CD14-positive monocyte (primary cell): ENCODE results near the gene DHRS3. TPM values are rescaled to one million over a fixed set of nuclear protein-coding genes. Genes with fewer than 3 reads are reported as not detected.

Experiments used
- DNase-seq, 3 donors: peaks; one replicate each; pipeline ENCODE4 v3.0.0-alpha.2; 2011 to 2022
- H2AFZ ChIP-seq: 2 replicates; pipeline ENCODE4 v1.6.0; 2012; ENCODE audit warnings: mild to moderate bottlenecking, low read depth, low read length, inconsistent platforms; ENCODE audit not compliant: insufficient read depth, poor library complexity, severe bottlenecking
- H3K27ac ChIP-seq, 2 donors: 1 replicate in 1 of 2; 2 replicates in 1 of 2; pipeline ENCODE4 v1.5.1; 2012 to 2013; ENCODE audit warnings: low read length in 2 of 2, control low read depth in 1 of 2, inconsistent platforms in 1 of 2, low read depth in 1 of 2, mild to moderate bottlenecking in 1 of 2
- H3K27me3 ChIP-seq, 2 donors: one replicate each; pipeline versions ENCODE4 v1.6.0 to v1.6.1; 2011 to 2013; ENCODE audit warnings: low read length in 2 of 2; ENCODE audit not compliant: control insufficient read depth in 2 of 2, insufficient read depth in 2 of 2
- H3K36me3 ChIP-seq, 2 donors: replicated peaks in 1 of 2; 1 replicate in 1 of 2; 2 replicates in 1 of 2; pipeline versions ENCODE4 v1.5.1 to v1.6.1; 2012 to 2013; ENCODE audit warnings: low read length in 2 of 2, control low read depth in 1 of 2, inconsistent platforms in 1 of 2, mild to moderate bottlenecking in 1 of 2; ENCODE audit not compliant: insufficient read depth in 2 of 2, control insufficient read depth in 1 of 2
- H3K4me1 ChIP-seq, 2 donors: 1 replicate in 1 of 2; 2 replicates in 1 of 2; pipeline versions ENCODE4 v1.5.1 to v1.6.1; 2012 to 2013; ENCODE audit warnings: low read length in 2 of 2, control low read depth in 1 of 2, inconsistent platforms in 1 of 2, mild to moderate bottlenecking in 1 of 2, moderate library complexity in 1 of 2; ENCODE audit not compliant: insufficient read depth in 2 of 2, control insufficient read depth in 1 of 2
- H3K4me2 ChIP-seq: replicated peaks from 2 replicates; pipeline ENCODE3; 2012; ENCODE audit warnings: low read length, moderate library complexity, mild to moderate bottlenecking; ENCODE audit not compliant: poor library complexity, severe bottlenecking; ENCODE audit errors: extremely low read depth
- H3K4me3 ChIP-seq, 3 experiments: fragments of 200-600 bp in 1 of 3; sonication (generic) in 1 of 3; replicated peaks in 1 of 3; 1 replicate in 2 of 3; 2 replicates in 1 of 3; pipeline ENCODE4 v1.5.1; 2011 to 2013; ENCODE audit warnings: low read length in 3 of 3, mild to moderate bottlenecking in 3 of 3, control low read depth in 2 of 3, low read depth in 2 of 3, inconsistent platforms in 1 of 3, moderate library complexity in 1 of 3
- H3K79me2 ChIP-seq: 2 replicates; pipeline ENCODE4 v1.6.0; 2012; ENCODE audit warnings: mild to moderate bottlenecking, control low read depth, inconsistent platforms, low read length, moderate library complexity; ENCODE audit not compliant: insufficient read depth
- H3K9ac ChIP-seq: 2 replicates; pipeline ENCODE4 v1.6.0; 2017; ENCODE audit warnings: low read length, mild to moderate bottlenecking; ENCODE audit not compliant: insufficient read depth, poor library complexity, severe bottlenecking
- H3K9me3 ChIP-seq, 2 donors: replicated peaks in 1 of 2; 1 replicate in 1 of 2; 2 replicates in 1 of 2; pipeline versions ENCODE4 v1.5.1 to v1.6.1; 2012 to 2013; ENCODE audit warnings: low read length in 2 of 2, control low read depth in 1 of 2; ENCODE audit not compliant: control insufficient read depth in 1 of 2, insufficient read depth in 1 of 2
- H4K20me1 ChIP-seq: 2 replicates; pipeline ENCODE4 v1.6.0; 2012; ENCODE audit warnings: mild to moderate bottlenecking, low read length, control low read depth, moderate library complexity; ENCODE audit not compliant: insufficient read depth
- H3K27ac Mint-ChIP-seq, 7 donors: one replicate each; pipeline ENCODE4 v1.8.0; 2020; ENCODE audit warnings: mild to moderate bottlenecking in 7 of 7, mixed read lengths in 7 of 7, moderate library complexity in 6 of 7, inconsistent platforms in 2 of 7
- H3K27me3 Mint-ChIP-seq, 3 donors: one replicate each; pipeline ENCODE4 v1.8.0; 2021 to 2022; ENCODE audit warnings: low read depth in 3 of 3, mild to moderate bottlenecking in 3 of 3, mixed read lengths in 3 of 3, moderate library complexity in 3 of 3, inconsistent platforms in 1 of 3
- H3K36me3 Mint-ChIP-seq, 2 donors: one replicate each; pipeline ENCODE4 v1.8.0; 2020; ENCODE audit warnings: mixed read lengths in 2 of 2, inconsistent platforms in 1 of 2, mild to moderate bottlenecking in 1 of 2
- H3K4me1 Mint-ChIP-seq: one replicate; pipeline ENCODE4 v1.8.0; 2020; ENCODE audit warnings: mild to moderate bottlenecking, mixed read lengths
- H3K4me3 Mint-ChIP-seq, 2 donors: one replicate each; pipeline ENCODE4 v1.8.0; 2020; ENCODE audit warnings: mild to moderate bottlenecking in 2 of 2, mixed read lengths in 2 of 2, moderate library complexity in 1 of 2
- H3K9me3 Mint-ChIP-seq, 7 donors: one replicate each; pipeline ENCODE4 v1.8.0; 2020 to 2022; ENCODE audit warnings: mixed read lengths in 7 of 7, mild to moderate bottlenecking in 6 of 7, moderate library complexity in 6 of 7, inconsistent platforms in 2 of 7
- WGBS: methylation state at CpG from one replicate; pipeline ENCODE4 v1.1.5; 2013; ENCODE audit warnings: missing lambda C conversion rate; ENCODE audit not compliant: insufficient coverage; 5-methylcytosine and 5-hydroxymethylcytosine counted together
- intact Hi-C, 2 donors: fragments of 100-400 bp; cut with micrococcal nuclease; formaldehyde crosslinking; loops; one replicate each; pipeline versions ENCODE4 v1.15.0 to v1.15.1; 2023
- polyA plus RNA-seq, 3 donors: library from polyadenylated mRNA; depleted of rRNA in 1 of 3; unstranded in 2 of 3; stranded (reverse) in 1 of 3; fragments of 300-500 nt in 2 of 3; fragments of >200 nt in 1 of 3; fragmentation: Illumina TruSeq in 2 of 3; gene quantifications; 1 replicate in 2 of 3; 2 replicates in 1 of 3; pipeline ENCODE4 v1.2.3, GENCODE V29; 2012 to 2021
- TF ChIP-seq, protein P1 (sequence below): fragments of 200-600 bp; IDR thresholded peaks from one replicate; pipeline ENCODE4 v1.8.0; 2022; ENCODE audit warnings: antibody characterized with exemption, mild to moderate bottlenecking

DHRS3 gene
- polyA plus RNA-seq, 3 donors = 0.23 to 0.59 (median 0.29) TPM

DNA sequence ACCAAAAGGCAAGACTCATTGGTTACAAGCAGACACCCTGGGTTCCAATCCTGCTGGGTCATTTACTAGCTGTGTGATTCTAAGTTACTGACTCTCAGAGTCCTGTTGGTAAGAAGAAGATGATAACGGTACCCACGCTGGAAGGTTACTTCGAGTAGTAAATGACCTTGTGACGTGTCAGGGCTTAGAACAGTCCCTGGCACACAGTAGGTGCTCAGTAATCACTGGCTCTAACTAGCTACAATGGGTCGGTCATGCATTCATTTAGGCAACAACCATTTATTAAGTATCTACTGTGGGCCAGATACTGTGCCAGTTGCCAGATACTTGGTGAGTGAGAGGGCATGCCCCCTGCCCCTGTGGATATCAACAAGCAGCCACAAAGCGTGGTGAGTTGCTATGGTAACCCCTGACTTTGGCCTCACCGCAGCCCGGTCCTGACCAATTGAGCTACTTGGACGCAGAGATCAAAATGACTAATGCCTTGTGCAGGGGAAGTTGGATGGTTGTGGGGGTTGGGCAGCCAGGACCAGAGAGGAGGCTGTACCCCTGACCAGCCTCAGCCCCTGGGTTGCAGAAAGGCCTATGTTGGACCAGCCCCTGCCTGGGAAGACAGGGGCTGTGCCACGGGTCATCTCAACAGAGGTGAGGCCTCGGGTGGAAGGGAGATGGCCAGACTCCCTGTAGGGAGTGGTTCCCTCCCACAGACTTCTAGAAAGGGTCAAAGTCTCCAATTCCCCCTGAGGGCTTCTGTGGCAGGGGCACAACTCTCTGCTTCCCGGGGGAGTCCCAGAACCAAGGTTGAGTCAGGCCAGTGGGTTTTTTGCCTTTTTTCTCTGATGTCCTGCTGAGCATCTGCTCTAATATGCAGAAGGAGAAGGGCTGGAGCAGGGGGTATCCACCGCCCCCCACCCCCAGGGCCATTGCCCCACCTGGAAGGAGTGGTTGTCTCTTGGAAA is 16.0 kb downstream of the DHRS3 start:
- H3K36me3 ChIP-seq = no peaks in the 10 kb centered on the region
- Mint-ChIP-seq H3K9me3 (peaks cover 0 to 8% (median 4%) of the 10 kb centered on the region in 7 donors), H3K27ac (peak overlapping the region in 4 of 7 donors; percentile 65 to 95 (median 82)), H3K4me1 (peaks cover 58% of the 10 kb centered on the region), H3K27me3 (peaks cover 21 to 39% (median 32%) of the 10 kb centered on the region in 3 donors), H3K36me3 (peaks cover 0 to 5% of the 10 kb centered on the region in 2 donors), H3K4me3 (peak overlapping the region in 1 of 2 donors; percentile 30)
- H3K79me2 ChIP-seq = no peaks in the 10 kb centered on the region
- no peak overlapping the region for H3K9ac ChIP-seq
- DNase-seq = peak; percentile 93 to 98 (median 98)
- H2AFZ ChIP-seq = no peak overlapping the region
- peak overlapping the region; percentile 28 for H3K4me2 ChIP-seq
- intact Hi-C loops = no loop called here
- WGBS = 79% methylated on average over 5 of the region's 13 CpGs
- no peak overlapping the region for H3K27ac ChIP-seq
- H3K4me1 ChIP-seq = peaks cover 51 to 55% of the 10 kb centered on the region in 2 donors
- peaks cover 0 to 2% of the 10 kb centered on the region in 2 donors for H3K27me3 ChIP-seq
- TF ChIP-seq, protein P1, sequence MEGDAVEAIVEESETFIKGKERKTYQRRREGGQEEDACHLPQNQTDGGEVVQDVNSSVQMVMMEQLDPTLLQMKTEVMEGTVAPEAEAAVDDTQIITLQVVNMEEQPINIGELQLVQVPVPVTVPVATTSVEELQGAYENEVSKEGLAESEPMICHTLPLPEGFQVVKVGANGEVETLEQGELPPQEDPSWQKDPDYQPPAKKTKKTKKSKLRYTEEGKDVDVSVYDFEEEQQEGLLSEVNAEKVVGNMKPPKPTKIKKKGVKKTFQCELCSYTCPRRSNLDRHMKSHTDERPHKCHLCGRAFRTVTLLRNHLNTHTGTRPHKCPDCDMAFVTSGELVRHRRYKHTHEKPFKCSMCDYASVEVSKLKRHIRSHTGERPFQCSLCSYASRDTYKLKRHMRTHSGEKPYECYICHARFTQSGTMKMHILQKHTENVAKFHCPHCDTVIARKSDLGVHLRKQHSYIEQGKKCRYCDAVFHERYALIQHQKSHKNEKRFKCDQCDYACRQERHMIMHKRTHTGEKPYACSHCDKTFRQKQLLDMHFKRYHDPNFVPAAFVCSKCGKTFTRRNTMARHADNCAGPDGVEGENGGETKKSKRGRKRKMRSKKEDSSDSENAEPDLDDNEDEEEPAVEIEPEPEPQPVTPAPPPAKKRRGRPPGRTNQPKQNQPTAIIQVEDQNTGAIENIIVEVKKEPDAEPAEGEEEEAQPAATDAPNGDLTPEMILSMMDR = no peak
- H3K9me3 ChIP-seq = peaks cover 0 to 2% of the 10 kb centered on the region in 2 donors
- no peaks in the 10 kb centered on the region for H4K20me1 ChIP-seq
- peak overlapping the region in 1 of 3 experiments; percentile 23 for H3K4me3 ChIP-seq

DNA sequence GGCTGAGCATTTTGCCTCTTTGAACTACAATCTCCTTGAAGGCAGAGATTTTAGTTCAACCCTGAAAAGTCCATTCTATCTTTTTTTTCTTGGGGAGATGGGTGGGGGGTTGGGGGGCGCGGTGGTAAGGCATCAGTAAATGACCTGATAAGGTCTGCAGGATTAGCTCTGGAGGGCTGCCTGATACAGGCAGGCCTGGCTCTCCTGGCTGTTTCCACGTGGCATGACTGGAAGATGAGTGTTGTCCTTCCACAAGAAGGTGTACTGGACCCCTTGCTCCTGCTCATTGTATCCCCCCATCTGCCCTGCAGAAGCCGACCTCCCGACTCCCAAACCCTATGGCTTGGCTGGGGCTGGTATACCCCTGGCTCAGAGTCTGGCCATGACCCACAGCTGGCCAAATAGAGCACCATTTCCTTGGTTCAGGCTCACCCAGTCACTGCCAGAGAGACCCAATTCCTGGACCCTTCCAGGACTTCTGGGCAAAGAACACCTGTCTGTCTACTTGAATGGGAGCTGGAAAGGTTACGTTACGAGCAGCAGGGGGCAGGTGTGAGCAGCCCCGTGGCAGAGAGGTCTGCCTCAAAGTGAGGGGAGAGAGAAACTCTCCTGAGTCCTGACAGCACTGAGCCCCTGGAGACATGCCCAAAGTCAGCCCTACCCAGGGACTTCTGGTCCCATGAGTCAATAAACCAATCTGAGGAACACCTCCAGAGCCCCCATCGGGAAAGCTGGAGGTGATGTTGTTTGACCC is 17.0 kb downstream of the DHRS3 start:
- H3K79me2 ChIP-seq = no peaks in the 10 kb centered on the region
- H3K9me3 ChIP-seq = no peaks in the 10 kb centered on the region

More for the DNA sequence above, 17.0 kb downstream of the DHRS3 start:
- peak overlapping the region in 1 of 2 donors; percentile 26 for H3K4me3 Mint-ChIP-seq
- H3K27ac ChIP-seq = no peak overlapping the region
- H3K9ac ChIP-seq = no peak overlapping the region
- peaks cover 0 to 2% (median 0%) of the 10 kb centered on the region in 7 donors for H3K9me3 Mint-ChIP-seq
- TF ChIP-seq, protein P1 = peak; percentile 69
- intact Hi-C loops = no loop called here
- H4K20me1 ChIP-seq = no peaks in the 10 kb centered on the region
- H3K27me3 Mint-ChIP-seq = peaks cover 21 to 41% (median 29%) of the 10 kb centered on the region in 3 donors
- peaks cover 0 to 5% of the 10 kb centered on the region in 2 donors for H3K36me3 Mint-ChIP-seq
- peak in 1 of 3 donors; percentile 50 for DNase-seq
- H3K36me3 ChIP-seq = no peaks in the 10 kb centered on the region
- peak overlapping the region in 3 of 7 donors; percentile 30 to 90 (median 78) for H3K27ac Mint-ChIP-seq
- peaks cover 0 to 2% of the 10 kb centered on the region in 2 donors for H3K27me3 ChIP-seq
- H3K4me1 ChIP-seq = peaks cover 60 to 65% of the 10 kb centered on the region in 2 donors
- no peak overlapping the region for H3K4me3 ChIP-seq
- whole genome bisulfite sequencing = 56% methylated on average over 7 of the region's 9 CpGs
- H2AFZ ChIP-seq = no peak overlapping the region
- peak overlapping the region; percentile 28 for H3K4me2 ChIP-seq
- peaks cover 66% of the 10 kb centered on the region for H3K4me1 Mint-ChIP-seq
